Tibial artery (tissue), 4 donors: ENCODE results near the gene RERE.

Experiments
- DNase-seq, 2 donors: peaks; one replicate each; pipeline ENCODE4 v3.0.0-alpha.2; 2019
- H3K27ac ChIP-seq, 2 donors: fragments of 200-600 bp; sonication (generic) in 1 of 2; 1 replicate in 1 of 2; 2 replicates in 1 of 2; pipeline ENCODE4 v1.5.1; 2018 to 2019; ENCODE audit warnings: mild to moderate bottlenecking in 1 of 2
- H3K27me3 ChIP-seq, 2 donors: fragments of 200-600 bp; sonication (generic) in 1 of 2; one replicate each; pipeline versions ENCODE4 v1.5.1 to v1.6.0; 2016 to 2019
- H3K36me3 ChIP-seq, 3 donors: fragments of 200-600 bp; sonication (generic) in 2 of 3; one replicate each; pipeline ENCODE4 v1.5.1; 2016 to 2019; ENCODE audit warnings: mild to moderate bottlenecking in 2 of 3
- H3K4me1 ChIP-seq, 4 donors: fragments of 200-600 bp; sonication (generic) in 2 of 4; 1 replicate in 3 of 4; 2 replicates in 1 of 4; pipeline ENCODE4 v1.5.1; 2016 to 2019
- H3K4me3 ChIP-seq, 2 donors: fragments of 200-600 bp; sonication (generic) in 1 of 2; 1 replicate in 1 of 2; 2 replicates in 1 of 2; pipeline ENCODE4 v1.5.1; 2018 to 2019; ENCODE audit warnings: mild to moderate bottlenecking in 2 of 2
- H3K9me3 ChIP-seq, 3 donors: fragments of 200-600 bp; sonication (generic) in 1 of 3; one replicate each; pipeline ENCODE4 v1.5.1; 2016 to 2019
- CTCF ChIP-seq, 2 experiments: fragments of 200-600 bp in 1 of 2; fragments of 450-650 bp in 1 of 2; IDR thresholded peaks; one replicate each; pipeline ENCODE4 v1.5.1; 2017 to 2019; ENCODE audit warnings: antibody characterized with exemption in 2 of 2, mild to moderate bottlenecking in 1 of 2, moderate library complexity in 1 of 2
- intact Hi-C: fragments of 100-400 bp; cut with DNase I; formaldehyde crosslinking; loops from one replicate; pipeline ENCODE4 v1.15.0; 2023; ENCODE audit warnings: low total_unique reads

RERE gene

GRCh38 chr1:8586438-8586837 lies 231.0 kb downstream of the RERE start:
- Histone ChIP-seq H3K27me3 (no peaks in the 10 kb centered on the region), H3K9me3 (no peaks in the 10 kb centered on the region), H3K4me3 (no peak overlapping the region), H3K27ac (no peak overlapping the region), H3K4me1 (peaks cover 0 to 11% (median 2%) of the 10 kb centered on the region in 4 donors), H3K36me3 (no peaks in the 10 kb centered on the region)
- DNase-seq: no peak
- TF ChIP-seq CTCF (IDR thresholded peaks at IDR 0.05): no peak
- intact Hi-C loops: no loop called here

GRCh38 chr1:8584316-8584715 lies 233.1 kb downstream of the RERE start:
- Histone ChIP-seq H3K27me3 (no peaks in the 10 kb centered on the region), H3K36me3 (no peaks in the 10 kb centered on the region), H3K4me1 (no peaks in the 10 kb centered on the region), H3K27ac (no peak overlapping the region), H3K4me3 (no peak overlapping the region), H3K9me3 (no peaks in the 10 kb centered on the region)
- TF ChIP-seq CTCF (IDR thresholded peaks at IDR 0.05): no peak
- intact Hi-C loops: no loop called here
- no peak for DNase-seq

GRCh38 chr1:8583031-8583430 lies 234.4 kb downstream of the RERE start:
- Histone ChIP-seq H3K36me3 (no peaks in the 10 kb centered on the region), H3K27me3 (no peaks in the 10 kb centered on the region), H3K9me3 (no peaks in the 10 kb centered on the region), H3K4me3 (no peak overlapping the region), H3K4me1 (no peaks in the 10 kb centered on the region), H3K27ac (no peak overlapping the region)
- intact Hi-C loops: no loop called here
- TF ChIP-seq CTCF (IDR thresholded peaks at IDR 0.05): no peak
- DNase-seq: no peak

- no peaks in the 10 kb centered on the region for H3K27me3 ChIP-seq
- no peaks in the 10 kb centered on the region for H3K4me1 ChIP-seq
- no peaks in the 10 kb centered on the region for H3K9me3 ChIP-seq
- intact Hi-C loops: no loop called here
- DNase-seq: no peak
- no peaks in the 10 kb centered on the region for H3K36me3 ChIP-seq
- no peak overlapping the region for H3K27ac ChIP-seq
- no peak for TF ChIP-seq CTCF (IDR thresholded peaks at IDR 0.05)
- no peak overlapping the region for H3K4me3 ChIP-seq
These were observed 236.9 kb downstream of the RERE start for GRCh38 chr1:8580566-8580965.

- no peak for TF ChIP-seq CTCF (IDR thresholded peaks at IDR 0.05)
- H3K4me3 ChIP-seq: no peak overlapping the region
- H3K27ac ChIP-seq: no peak overlapping the region
- DNase-seq: no peak
- no peaks in the 10 kb centered on the region for H3K9me3 ChIP-seq
- no peaks in the 10 kb centered on the region for H3K27me3 ChIP-seq
- H3K36me3 ChIP-seq: no peaks in the 10 kb centered on the region
- no peaks in the 10 kb centered on the region for H3K4me1 ChIP-seq
- intact Hi-C loops: no loop called here
These were observed 238.5 kb downstream of the RERE start for GRCh38 chr1:8578936-8579335.
